Upper lobe of right lung (tissue), 1 donor: ENCODE measurements around the gene ASCC3. TPM values are rescaled to one million over a fixed set of nuclear protein-coding genes. Genes with fewer than 3 reads are reported as not detected.
"Not testable (repeated sequence)": the region's sequence is repeated elsewhere in the genome, so short reads cannot be mapped to it uniquely, and the experiment has no call there.

Experiments
- ATAC-seq: fragments of 200-7000 bp; cut with Tn5 transposase; one replicate; pipeline ENCODE4 v1.9.1; 2020; ENCODE audit warnings: mild to moderate bottlenecking, moderate library complexity
- DNase-seq: peaks from one replicate; pipeline ENCODE4 v3.0.0-alpha.2; 2020
- H3K27ac ChIP-seq: fragments of 200-600 bp; one replicate; pipeline ENCODE4 v1.8.0; 2022
- H3K27me3 ChIP-seq: fragments of 200-600 bp; one replicate; pipeline ENCODE4 v1.8.0; 2022; ENCODE audit warnings: mild to moderate bottlenecking
- H3K36me3 ChIP-seq: fragments of 200-600 bp; one replicate; pipeline ENCODE4 v1.8.0; 2022
- H3K4me1 ChIP-seq: fragments of 200-600 bp; one replicate; pipeline ENCODE4 v1.8.0; 2022
- H3K4me3 ChIP-seq: fragments of 200-600 bp; one replicate; pipeline ENCODE4 v1.8.0; 2022; ENCODE audit warnings: mild to moderate bottlenecking
- H3K9me3 ChIP-seq: fragments of 200-600 bp; one replicate; pipeline ENCODE4 v1.8.0; 2022
- intact Hi-C: fragments of 100-400 bp; cut with DNase I; formaldehyde crosslinking; loops from one replicate; pipeline ENCODE4 v1.11.0; 2022
- total RNA-seq: library from RNA; stranded (reverse); fragmentation: NEBNext Ultra II Directional; extraction: Animal tissue kit (Norgen Biotek cat#: 25700); gene quantifications from one replicate; pipeline ENCODE4 v1.2.1, GENCODE V29; 2021
- TF ChIP-seq, protein P1 (sequence below): fragments of 200-600 bp; IDR thresholded peaks from one replicate; pipeline ENCODE4 v1.8.0; 2022; ENCODE audit warnings: antibody characterized with exemption
- donor health status: DM: no; HTN: yes; CAD: no; lungs with severe emphysema.

The ASCC3 gene
- total RNA-seq, 1 donor from 2014 or later: 39.5 TPM

DNA sequence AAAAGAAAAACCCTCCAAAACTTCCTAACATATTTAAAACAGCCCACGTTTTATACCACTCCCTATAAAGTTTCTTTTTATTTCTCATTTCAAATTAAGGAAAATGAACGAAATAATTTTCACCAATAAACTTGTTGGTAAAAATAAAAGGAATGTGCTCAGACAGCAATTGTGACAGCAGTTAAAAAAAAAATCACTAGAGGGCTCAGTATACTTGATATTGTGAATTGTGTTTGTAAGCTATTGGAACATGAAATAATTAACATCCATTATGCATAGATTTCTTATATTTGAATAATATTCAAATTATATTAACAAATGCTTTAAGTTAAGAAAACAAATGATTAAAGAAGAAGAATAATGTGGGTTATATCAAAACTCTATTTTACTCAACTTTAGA lies 105.5 kb downstream of the ASCC3 start:
- no peak for ATAC-seq
- no peaks in the 10 kb centered on the region for H3K27me3 ChIP-seq
- no peak for DNase-seq
- no peak overlapping the region for H3K4me3 ChIP-seq
- no peak overlapping the region for H3K27ac ChIP-seq
- no peaks in the 10 kb centered on the region for H3K36me3 ChIP-seq
- no peaks in the 10 kb centered on the region for H3K4me1 ChIP-seq
- intact Hi-C loops: no loop called here
- H3K9me3 ChIP-seq: no peaks in the 10 kb centered on the region
- TF ChIP-seq, protein P1, sequence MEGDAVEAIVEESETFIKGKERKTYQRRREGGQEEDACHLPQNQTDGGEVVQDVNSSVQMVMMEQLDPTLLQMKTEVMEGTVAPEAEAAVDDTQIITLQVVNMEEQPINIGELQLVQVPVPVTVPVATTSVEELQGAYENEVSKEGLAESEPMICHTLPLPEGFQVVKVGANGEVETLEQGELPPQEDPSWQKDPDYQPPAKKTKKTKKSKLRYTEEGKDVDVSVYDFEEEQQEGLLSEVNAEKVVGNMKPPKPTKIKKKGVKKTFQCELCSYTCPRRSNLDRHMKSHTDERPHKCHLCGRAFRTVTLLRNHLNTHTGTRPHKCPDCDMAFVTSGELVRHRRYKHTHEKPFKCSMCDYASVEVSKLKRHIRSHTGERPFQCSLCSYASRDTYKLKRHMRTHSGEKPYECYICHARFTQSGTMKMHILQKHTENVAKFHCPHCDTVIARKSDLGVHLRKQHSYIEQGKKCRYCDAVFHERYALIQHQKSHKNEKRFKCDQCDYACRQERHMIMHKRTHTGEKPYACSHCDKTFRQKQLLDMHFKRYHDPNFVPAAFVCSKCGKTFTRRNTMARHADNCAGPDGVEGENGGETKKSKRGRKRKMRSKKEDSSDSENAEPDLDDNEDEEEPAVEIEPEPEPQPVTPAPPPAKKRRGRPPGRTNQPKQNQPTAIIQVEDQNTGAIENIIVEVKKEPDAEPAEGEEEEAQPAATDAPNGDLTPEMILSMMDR: no peak

DNA sequence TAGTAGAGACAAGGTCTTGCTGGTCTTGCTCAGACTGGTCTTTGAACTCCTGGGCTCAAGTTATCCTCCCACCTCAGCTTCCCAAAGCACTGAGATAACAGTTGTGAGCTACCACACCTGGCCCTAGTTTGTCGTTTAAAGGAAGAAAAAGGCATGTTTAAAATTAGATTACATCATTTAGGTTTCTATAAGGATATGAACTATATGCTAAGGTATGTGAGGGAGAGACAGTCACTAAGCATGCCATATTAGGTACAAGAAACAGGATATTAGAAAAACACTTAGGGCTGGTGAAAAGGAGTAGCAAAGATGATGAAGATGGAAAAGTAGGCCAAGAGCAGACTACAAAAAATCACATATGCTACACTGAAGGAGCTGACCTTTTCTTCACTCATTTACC lies 106.4 kb downstream of the ASCC3 start:
- H3K4me3 ChIP-seq: no peak overlapping the region
- no peak overlapping the region for H3K27ac ChIP-seq
- no peaks in the 10 kb centered on the region for H3K4me1 ChIP-seq
- intact Hi-C loops: no loop called here
- H3K27me3 ChIP-seq: no peaks in the 10 kb centered on the region
- H3K36me3 ChIP-seq: no peaks in the 10 kb centered on the region
- H3K9me3 ChIP-seq: no peaks in the 10 kb centered on the region
- DNase-seq (no peak), ATAC-seq (no peak)
- TF ChIP-seq, protein P1: no peak

DNA sequence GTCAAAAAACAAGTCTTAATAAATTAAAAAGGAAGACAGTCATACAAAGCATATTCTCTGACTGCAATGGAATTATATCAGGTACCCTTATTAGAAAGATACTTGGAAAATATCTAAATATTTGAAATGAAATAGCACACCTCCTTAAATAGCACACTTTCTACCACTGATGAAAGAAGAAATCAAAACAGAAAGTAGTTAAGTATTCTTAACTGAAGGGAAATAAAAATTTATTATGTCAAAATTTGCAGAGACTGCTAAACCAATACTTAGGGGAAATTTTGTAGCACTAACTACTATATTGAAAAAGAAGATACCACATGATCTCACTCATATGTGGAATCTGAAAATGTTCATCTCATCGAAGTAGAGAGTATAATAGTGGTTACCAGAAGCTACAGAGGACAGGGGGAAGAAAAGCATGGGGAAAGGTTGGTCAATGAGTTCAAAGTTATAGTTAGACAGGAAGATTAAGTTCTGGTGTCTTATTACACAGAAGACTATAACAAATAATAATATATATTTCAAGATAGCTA lies 112.2 kb downstream of the ASCC3 start:
- intact Hi-C loops: no loop called here
- no peak for ATAC-seq

DNA sequence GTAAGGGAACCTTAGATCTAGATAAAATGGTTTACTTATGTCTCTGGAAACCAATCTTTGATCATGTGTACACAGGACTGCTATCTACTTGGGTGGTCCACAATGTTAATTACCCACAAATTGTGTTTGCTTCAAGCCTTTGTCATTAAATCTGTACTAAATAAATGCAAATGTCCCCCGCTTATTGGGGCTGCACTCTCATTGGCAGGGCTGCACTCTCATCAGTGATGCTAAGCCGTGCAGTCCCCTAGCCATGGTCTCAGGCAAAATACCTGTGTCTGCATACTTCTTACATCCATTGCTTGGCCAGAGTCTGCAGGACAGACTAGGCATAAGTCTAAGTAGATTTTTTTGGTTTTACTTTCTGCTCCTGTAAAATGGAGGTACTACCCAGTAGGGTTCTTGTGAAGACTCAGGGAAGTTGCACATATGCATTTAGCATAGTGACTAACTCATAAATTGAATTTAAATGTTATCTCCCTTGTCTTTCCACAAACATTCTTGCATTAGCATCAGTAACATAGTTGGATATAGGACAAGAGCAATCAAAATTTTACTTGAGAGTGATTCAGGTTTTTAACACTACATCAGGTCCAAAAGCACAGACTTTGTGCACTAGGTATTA lies 117.4 kb downstream of the ASCC3 start:
- Histone ChIP-seq H3K4me1 (no peaks in the 10 kb centered on the region), H3K4me3 (no peak overlapping the region), H3K36me3 (peaks cover 25% of the 10 kb centered on the region), H3K9me3 (no peaks in the 10 kb centered on the region), H3K27me3 (no peaks in the 10 kb centered on the region), H3K27ac (no peak overlapping the region)
- TF ChIP-seq, protein P1: no peak
- intact Hi-C loops: no loop called here
- DNase-seq: no peak
- ATAC-seq: no peak

More for the DNA sequence above, 112.2 kb downstream of the ASCC3 start:
- Histone ChIP-seq H3K4me1 (no peaks in the 10 kb centered on the region), H3K27me3 (no peaks in the 10 kb centered on the region), H3K36me3 (peaks cover 17% of the 10 kb centered on the region), H3K9me3 (no peaks in the 10 kb centered on the region), H3K4me3 (no peak overlapping the region), H3K27ac (no peak overlapping the region)
- DNase-seq: no peak
- TF ChIP-seq, protein P1: no peak

DNA sequence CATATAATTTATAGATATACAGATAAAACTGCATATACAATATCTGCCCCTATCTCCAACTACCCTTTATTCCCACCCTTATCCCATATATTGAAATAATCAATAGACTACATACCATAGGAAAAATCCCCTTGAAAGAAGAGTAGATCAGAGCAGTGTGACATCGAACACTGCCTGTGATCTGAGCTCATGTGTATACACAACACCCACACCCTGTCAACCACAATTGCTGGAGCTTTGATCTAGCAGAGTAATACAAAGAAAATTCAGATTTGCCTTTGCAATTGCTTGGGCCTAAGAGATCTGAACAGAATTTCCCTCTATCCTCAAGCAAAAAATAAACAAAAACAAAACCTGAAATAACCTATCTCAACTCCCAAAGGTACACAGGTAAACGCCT lies 119.3 kb downstream of the ASCC3 start:
- no peak for DNase-seq
- intact Hi-C loops: no loop called here
- H3K27me3 ChIP-seq: no peaks in the 10 kb centered on the region
- no peak for ATAC-seq
- no peak overlapping the region for H3K4me3 ChIP-seq
- H3K27ac ChIP-seq: no peak overlapping the region
- TF ChIP-seq, protein P1: no peak
- H3K4me1 ChIP-seq: no peaks in the 10 kb centered on the region
- peaks cover 21% of the 10 kb centered on the region for H3K36me3 ChIP-seq
- H3K9me3 ChIP-seq: no peaks in the 10 kb centered on the region

DNA sequence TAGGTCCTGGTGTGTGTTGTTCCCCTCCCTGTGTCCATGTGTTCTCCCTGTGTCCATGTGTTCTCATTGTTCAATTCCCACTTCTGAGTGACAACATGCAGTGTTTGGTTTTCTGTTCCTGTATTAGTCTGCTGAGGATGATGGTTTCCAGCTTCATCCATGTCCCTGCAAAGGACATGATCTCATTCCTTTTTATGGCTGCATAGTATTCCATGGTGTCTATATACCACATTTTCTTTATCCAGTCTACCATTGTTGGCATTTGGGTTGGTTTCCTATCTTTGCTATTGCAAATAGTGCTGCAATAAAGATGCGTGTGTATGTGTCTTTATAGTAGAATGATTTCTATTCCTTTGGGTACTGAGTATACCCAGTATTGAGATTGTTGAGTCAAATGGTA lies 122.7 kb downstream of the ASCC3 start:
- intact Hi-C loops, DNase-seq: not testable (repeated sequence)

More for the DNA sequence above, 122.7 kb downstream of the ASCC3 start:
- H3K36me3 ChIP-seq, H3K9me3 ChIP-seq, H3K4me3 ChIP-seq, H3K4me1 ChIP-seq, ATAC-seq, H3K27me3 ChIP-seq, H3K27ac ChIP-seq: not testable (repeated sequence)
